Liver (tissue), 9 donors: Measurements from ENCODE around the gene SMYD3. TPM values are rescaled to one million over a fixed set of nuclear protein-coding genes. Genes with fewer than 3 reads are reported as not detected.

Source experiments
- DNase-seq: peaks from one replicate; pipeline ENCODE4 v3.0.0-alpha.2; 2017; ENCODE audit warnings: low spot score
- H3K27ac ChIP-seq, 2 donors: one replicate each; pipeline ENCODE4 v1.7.0; 2013; ENCODE audit warnings: inconsistent platforms in 2 of 2, low read length in 2 of 2, control low read depth in 1 of 2, low read depth in 1 of 2, mild to moderate bottlenecking in 1 of 2
- H3K27me3 ChIP-seq, 4 donors: one replicate each; pipeline versions ENCODE4 v1.6.1 to v1.7.0; 2013; ENCODE audit warnings: low read length in 3 of 4, inconsistent platforms in 1 of 4, mild to moderate bottlenecking in 1 of 4, moderate library complexity in 1 of 4; ENCODE audit not compliant: control insufficient read depth in 4 of 4, insufficient read depth in 4 of 4
- H3K36me3 ChIP-seq, 4 donors: one replicate each; pipeline versions ENCODE4 v1.6.1 to v1.7.0; 2013; ENCODE audit warnings: low read length in 3 of 4, mild to moderate bottlenecking in 3 of 4, low read depth in 1 of 4, moderate library complexity in 1 of 4; ENCODE audit not compliant: control insufficient read depth in 4 of 4, insufficient read depth in 3 of 4
- H3K4me1 ChIP-seq, 4 donors: one replicate each; pipeline versions ENCODE4 v1.6.1 to v1.7.0; 2013; ENCODE audit warnings: low read length in 3 of 4, mild to moderate bottlenecking in 3 of 4, moderate library complexity in 1 of 4; ENCODE audit not compliant: control insufficient read depth in 4 of 4, insufficient read depth in 4 of 4
- H3K4me3 ChIP-seq, 3 donors: one replicate each; pipeline versions ENCODE4 v1.6.1 to v1.7.0; 2013; ENCODE audit warnings: low read length in 3 of 3, control low read depth in 1 of 3, low read depth in 1 of 3, mild to moderate bottlenecking in 1 of 3
- H3K9ac ChIP-seq, 2 donors: one replicate each; pipeline ENCODE4 v1.7.0; 2013; ENCODE audit warnings: low read length in 2 of 2, mild to moderate bottlenecking in 2 of 2, moderate library complexity in 2 of 2, control low read depth in 1 of 2, low read depth in 1 of 2
- H3K9me3 ChIP-seq, 4 donors: one replicate each; pipeline versions ENCODE4 v1.6.1 to v1.7.0; 2013; ENCODE audit warnings: low read length in 3 of 4; ENCODE audit not compliant: control insufficient read depth in 4 of 4
- CTCF ChIP-seq: fragments of 150-350 bp; IDR thresholded peaks from 2 replicates; pipeline ENCODE4 v1.5.1; 2017; ENCODE audit warnings: improper control_type of control experiment, low read depth, low read length; ENCODE audit not compliant: missing input control
- FOXA1 ChIP-seq: IDR thresholded peaks from 2 replicates; pipeline ENCODE4 v1.6.1; 2016; ENCODE audit warnings: antibody characterized with exemption
- FOXA2 ChIP-seq: IDR thresholded peaks from 2 replicates; pipeline ENCODE4 v1.6.1; 2016; ENCODE audit warnings: antibody characterized with exemption
- HNF4A ChIP-seq, 2 donors: conservative IDR thresholded peaks; 2 replicates each; pipeline ENCODE4 v1.6.1; 2016; ENCODE audit warnings: antibody characterized with exemption in 2 of 2, mild to moderate bottlenecking in 2 of 2
- NR2F2 ChIP-seq: IDR thresholded peaks from 2 replicates; pipeline ENCODE4 v1.6.1; 2016; ENCODE audit warnings: antibody characterized with exemption
- RAD21 ChIP-seq, 2 donors: IDR thresholded peaks; 2 replicates each; pipeline ENCODE4 v1.6.1; 2016; ENCODE audit warnings: antibody characterized with exemption in 2 of 2, mild to moderate bottlenecking in 2 of 2
- REST ChIP-seq: IDR thresholded peaks from 2 replicates; pipeline ENCODE4 v1.6.1; 2016; ENCODE audit warnings: antibody characterized with exemption, mild to moderate bottlenecking
- RXRA ChIP-seq, 2 donors: IDR thresholded peaks; 2 replicates each; pipeline ENCODE4 v1.6.1; 2017 to 2018; ENCODE audit warnings: antibody characterized with exemption in 2 of 2, mild to moderate bottlenecking in 1 of 2
- SP1 ChIP-seq: IDR thresholded peaks from 2 replicates; pipeline ENCODE4 v1.6.1; 2018; ENCODE audit warnings: antibody characterized with exemption, mild to moderate bottlenecking
- TAF1 ChIP-seq: conservative IDR thresholded peaks from 2 replicates; pipeline ENCODE4 v1.6.1; 2016; ENCODE audit warnings: antibody characterized with exemption, mild to moderate bottlenecking
- YY1 ChIP-seq: IDR thresholded peaks from 2 replicates; pipeline ENCODE4 v1.6.1; 2016; ENCODE audit warnings: antibody characterized with exemption, mild to moderate bottlenecking
- WGBS: extraction: QIAGEN DNeasy Blood & Tissue Kit; methylation state at CpG from one replicate; pipeline ENCODE4 v1.1.7; 2013; 5-methylcytosine and 5-hydroxymethylcytosine counted together
- polyA plus RNA-seq, 2 donors: library from polyadenylated mRNA; stranded (reverse) in 1 of 2; unstranded in 1 of 2; fragments of 200-250 nt in 1 of 2; fragments of >200 nt in 1 of 2; fragmentation: Nextera tagmentation in 1 of 2; extraction: Ambion mirVana in 1 of 2; gene quantifications; one replicate each; pipeline versions ENCODE4 v1.2.1 to v1.2.3, GENCODE V29; 2013 to 2015
- total RNA-seq, 2 donors: library from RNA; depleted of rRNA; stranded (reverse); fragments of >200 nt; gene quantifications; one replicate each; pipeline ENCODE4 v1.2.3, GENCODE V29; 2014
- TF ChIP-seq, protein P1 (sequence below): IDR thresholded peaks from 2 replicates; pipeline ENCODE4 v1.6.1; 2016; ENCODE audit warnings: antibody characterized with exemption
- TF ChIP-seq, protein P2 (sequence below): IDR thresholded peaks from 2 replicates; pipeline ENCODE4 v1.6.1; 2016; ENCODE audit warnings: antibody characterized with exemption
- donor health status: healthy.
- donor health status: healthy.
- donor health status: healthy.
- donor health status: healthy.
- donor health status: healthy.

Gene SMYD3
- total and polyA plus RNA-seq, 4 donors = 3.1 to 9.1 (median 8.0) TPM

DNA sequence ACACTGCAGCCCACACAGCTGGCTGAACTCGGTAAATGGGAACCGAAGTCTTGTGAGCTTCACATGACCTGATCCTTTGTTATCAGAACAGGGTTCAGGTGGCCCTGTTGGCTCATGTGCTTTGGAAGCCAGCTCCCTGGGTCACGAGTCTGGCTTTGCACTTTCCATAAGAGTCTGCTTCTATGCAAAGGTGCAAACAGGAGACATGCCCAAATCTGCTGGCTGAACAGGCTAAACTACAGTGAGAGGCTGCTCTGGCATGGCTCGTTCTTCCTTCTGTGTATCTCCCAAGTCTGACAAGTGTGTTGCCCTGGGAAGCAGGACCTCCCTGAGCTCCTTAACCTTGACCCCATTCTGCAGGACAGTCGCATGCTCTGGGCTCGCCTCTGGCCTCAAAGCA is 802.7 kb downstream of the SMYD3 start:
- TF ChIP-seq YY1 (no peak), CTCF (no peak), SP1 (no peak), RAD21 (IDR thresholded peaks at IDR 0.05) (no peak), HNF4A (conservative IDR thresholded peaks at IDR 0.05) (no peak), TAF1 (no peak), NR2F2 (no peak), RXRA (IDR thresholded peaks at IDR 0.05) (no peak), FOXA1 (no peak), REST (no peak)
- TF ChIP-seq, protein P1, sequence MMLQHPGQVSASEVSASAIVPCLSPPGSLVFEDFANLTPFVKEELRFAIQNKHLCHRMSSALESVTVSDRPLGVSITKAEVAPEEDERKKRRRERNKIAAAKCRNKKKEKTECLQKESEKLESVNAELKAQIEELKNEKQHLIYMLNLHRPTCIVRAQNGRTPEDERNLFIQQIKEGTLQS = no peak
- TF ChIP-seq, protein P2, sequence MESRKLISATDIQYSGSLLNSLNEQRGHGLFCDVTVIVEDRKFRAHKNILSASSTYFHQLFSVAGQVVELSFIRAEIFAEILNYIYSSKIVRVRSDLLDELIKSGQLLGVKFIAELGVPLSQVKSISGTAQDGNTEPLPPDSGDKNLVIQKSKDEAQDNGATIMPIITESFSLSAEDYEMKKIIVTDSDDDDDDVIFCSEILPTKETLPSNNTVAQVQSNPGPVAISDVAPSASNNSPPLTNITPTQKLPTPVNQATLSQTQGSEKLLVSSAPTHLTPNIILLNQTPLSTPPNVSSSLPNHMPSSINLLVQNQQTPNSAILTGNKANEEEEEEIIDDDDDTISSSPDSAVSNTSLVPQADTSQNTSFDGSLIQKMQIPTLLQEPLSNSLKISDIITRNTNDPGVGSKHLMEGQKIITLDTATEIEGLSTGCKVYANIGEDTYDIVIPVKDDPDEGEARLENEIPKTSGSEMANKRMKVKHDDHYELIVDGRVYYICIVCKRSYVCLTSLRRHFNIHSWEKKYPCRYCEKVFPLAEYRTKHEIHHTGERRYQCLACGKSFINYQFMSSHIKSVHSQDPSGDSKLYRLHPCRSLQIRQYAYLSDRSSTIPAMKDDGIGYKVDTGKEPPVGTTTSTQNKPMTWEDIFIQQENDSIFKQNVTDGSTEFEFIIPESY = no peak
- H3K9me3 ChIP-seq = no peaks in the 10 kb centered on the region
- H3K27me3 ChIP-seq = no peaks in the 10 kb centered on the region
- no peak for DNase-seq
- no peak overlapping the region for H3K27ac ChIP-seq
- no peak overlapping the region for H3K4me3 ChIP-seq
- H3K36me3 ChIP-seq = no peaks in the 10 kb centered on the region
- H3K9ac ChIP-seq = no peak overlapping the region
- 89% methylated on average over 6 of the region's 6 CpGs for WGBS
- no peaks in the 10 kb centered on the region for H3K4me1 ChIP-seq

GRCh38 chr1:245702346-245702745 is 804.7 kb downstream of the SMYD3 start:
- Histone ChIP-seq H3K36me3 (no peaks in the 10 kb centered on the region), H3K9me3 (no peaks in the 10 kb centered on the region), H3K4me1 (no peaks in the 10 kb centered on the region), H3K27ac (no peak overlapping the region), H3K4me3 (no peak overlapping the region), H3K27me3 (no peaks in the 10 kb centered on the region), H3K9ac (no peak overlapping the region)
- no peak for TF ChIP-seq FOXA2
- TF ChIP-seq FOXA1 = no peak
- TF ChIP-seq TAF1 = no peak
- no peak for TF ChIP-seq REST
- TF ChIP-seq YY1 = no peak
- 92% methylated on average over 13 of the region's 13 CpGs for WGBS
- no peak for DNase-seq
